Activated CD4-positive, alpha-beta T cell treated with anti-CD3 and anti-CD28 coated beads for 36 hours (primary cell): ENCODE results near the gene TMEM88. TPM values are rescaled to one million over a fixed set of nuclear protein-coding genes. Genes with fewer than 3 reads are reported as not detected.

Experiments used
- ATAC-seq: fragments of 200-7000 bp; cut with Tn5 transposase; one replicate; pipeline ENCODE4 v1.10.0; 2021; ENCODE audit warnings: mild to moderate bottlenecking, moderate library complexity
- CTCF ChIA-PET: fragments of 350-600 bp; sonication (Branson Sonifier 250); formaldehyde crosslinking; loops from one replicate; lab custom pipeline; 2021; ENCODE audit warnings: antibody characterized with exemption; lab: Charles Lee
- POLR2A ChIA-PET: fragments of 350-600 bp; sonication (Branson Sonifier 250); formaldehyde crosslinking; loops from one replicate; lab custom pipeline; 2021; ENCODE audit warnings: antibody characterized with exemption, inconsistent platforms; lab: Charles Lee
- DNase-seq: peaks from one replicate; pipeline ENCODE4 v3.0.0-alpha.2; 2020
- H3K27ac Mint-ChIP-seq: one replicate; pipeline ENCODE4 v1.8.0; 2021; ENCODE audit warnings: mixed read lengths
- H3K27me3 Mint-ChIP-seq: one replicate; pipeline ENCODE4 v1.8.0; 2021; ENCODE audit warnings: mixed read lengths
- H3K36me3 Mint-ChIP-seq: one replicate; pipeline ENCODE4 v1.8.0; 2021; ENCODE audit warnings: low read depth, mixed read lengths
- H3K4me1 Mint-ChIP-seq: one replicate; pipeline ENCODE4 v1.8.0; 2021; ENCODE audit warnings: mixed read lengths
- H3K4me3 Mint-ChIP-seq: one replicate; pipeline ENCODE4 v1.8.0; 2021; ENCODE audit warnings: mild to moderate bottlenecking, moderate library complexity, mixed read lengths
- H3K9me3 Mint-ChIP-seq: one replicate; pipeline ENCODE4 v1.8.0; 2021; ENCODE audit warnings: low read depth, mixed read lengths
- intact Hi-C, 2 experiments: fragments of 100-400 bp; cut with DNase I in 1 of 2; cut with micrococcal nuclease in 1 of 2; formaldehyde crosslinking; loops; one replicate each; pipeline versions ENCODE4 v1.14.2 to v1.15.1; 2022 to 2024; cut with DNase I, micrococcal nuclease
- total RNA-seq, 2 experiments: library from RNA; stranded (reverse); gene quantifications; one replicate each; pipeline ENCODE4 v1.2.3, GENCODE V29; 2021

Gene TMEM88
- total RNA-seq, 2 experiments from 2014 or later, result 3.5 to 5.6 TPM

DNA sequence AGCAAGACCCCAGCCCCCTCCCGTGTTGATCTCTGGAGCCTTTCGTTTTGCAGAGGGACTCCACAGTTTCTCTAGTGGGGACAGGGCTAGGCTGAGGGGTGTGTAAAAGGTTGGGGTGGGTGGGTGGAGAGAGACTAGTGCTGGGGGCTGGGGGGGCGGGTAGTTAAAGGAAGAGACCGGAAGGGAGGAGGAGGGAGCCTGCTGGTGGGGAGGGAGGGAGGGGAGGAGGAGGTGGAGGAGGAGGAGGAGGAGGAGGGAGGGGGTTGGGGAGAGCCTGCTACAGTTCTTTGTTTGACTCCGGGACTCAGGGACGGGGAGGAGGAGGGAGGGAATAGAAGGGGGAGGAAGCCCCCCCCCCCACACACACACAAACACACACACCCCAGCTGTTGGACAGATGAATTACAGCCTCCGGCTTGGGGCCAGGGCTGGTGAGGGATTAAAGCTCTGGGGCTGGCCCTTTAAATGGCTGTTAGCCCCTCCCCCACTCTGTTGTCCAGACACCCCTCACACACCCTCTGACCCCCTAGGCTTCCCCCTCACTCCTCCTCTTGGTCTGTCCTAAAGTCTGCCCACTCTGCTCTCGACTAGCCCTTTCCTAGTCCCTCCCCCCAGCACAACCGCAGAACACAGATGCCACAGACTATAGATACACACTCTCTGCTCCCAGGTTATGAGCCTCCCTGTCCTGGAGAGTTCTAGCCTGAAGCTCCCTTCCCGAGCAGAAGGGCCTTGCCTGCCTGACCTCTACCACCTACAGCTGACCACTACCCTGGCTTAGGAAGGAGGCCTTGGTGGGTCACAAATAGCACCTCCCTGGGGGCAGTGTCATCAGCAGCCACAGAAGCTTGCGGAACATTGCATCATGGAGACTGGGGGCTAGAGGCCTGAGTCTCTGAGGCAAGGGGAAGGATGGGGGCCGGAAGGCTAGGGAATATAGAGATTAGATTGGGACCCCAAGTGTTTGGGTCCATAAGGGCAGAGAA, 16.5 kb upstream of the TMEM88 start:
- ChIA-PET POLR2A (interaction anchor here (0.7 kb wide), 1 partner anchor 152 kb away, joined by 4 read pairs; no protein-coding TSS in a partner anchor), CTCF (interaction anchor here (0.6 to 1.3 kb wide), 5 partner anchors 13 to 159 kb away, joined by 3 to 5 read pairs (median 3); partner anchors contain the start of gene NAA38)
- no peak for ATAC-seq
- intact Hi-C loops, result no loop called here
- Mint-ChIP-seq H3K4me1 (peaks cover 53% of the 10 kb centered on the region), H3K4me3 (peak overlapping the region; percentile 93), H3K36me3 (peaks cover 16% of the 10 kb centered on the region), H3K27ac (peak overlapping the region; percentile 92), H3K9me3 (no peaks in the 10 kb centered on the region), H3K27me3 (no peaks in the 10 kb centered on the region)
- no peak for DNase-seq

DNA sequence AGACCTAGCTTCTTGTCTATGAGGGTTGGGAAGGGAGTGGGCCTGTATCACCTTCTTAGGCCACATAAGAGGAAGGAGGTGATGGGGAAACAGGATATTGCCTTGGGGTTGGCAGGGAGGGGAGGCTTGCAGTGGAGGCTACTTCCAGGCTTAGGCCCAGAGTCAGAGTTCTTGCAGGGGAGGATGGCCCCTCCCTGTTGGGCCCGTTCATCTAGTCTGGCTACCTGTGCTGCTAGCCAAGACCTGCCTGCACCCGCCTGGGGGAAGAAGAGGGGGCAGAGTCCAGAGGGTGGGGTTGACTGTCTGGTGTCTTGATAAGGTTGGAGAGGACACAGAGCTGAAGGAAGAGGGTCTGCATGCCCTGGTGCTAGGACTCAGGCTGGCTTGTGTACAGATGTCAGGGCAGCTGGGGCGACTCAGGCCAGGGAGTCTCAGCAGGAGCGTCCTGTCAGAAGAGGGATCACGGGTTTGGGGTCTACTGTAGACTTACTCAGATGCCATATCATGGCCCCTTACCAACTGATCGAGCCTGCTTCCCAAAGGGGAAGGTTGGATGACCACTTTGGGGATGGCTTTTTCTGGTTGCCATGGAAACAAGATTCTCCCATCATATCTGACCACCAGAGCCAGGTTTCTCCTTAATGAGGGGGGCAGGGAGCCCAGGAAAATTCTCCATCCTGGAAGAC, 15.5 kb upstream of the TMEM88 start:
- ChIA-PET CTCF (no interaction called here), POLR2A (interaction anchor here (0.6 kb wide), 1 partner anchor 542 kb away, joined by 8 read pairs; no protein-coding TSS in a partner anchor)
- intact Hi-C loops, result no loop called here
- peaks cover 50% of the 10 kb centered on the region for H3K4me1 Mint-ChIP-seq
- ATAC-seq (no peak), DNase-seq (no peak)
- H3K4me3 Mint-ChIP-seq, result peak overlapping the region; percentile 71
- H3K27me3 Mint-ChIP-seq, result no peaks in the 10 kb centered on the region
- peaks cover 18% of the 10 kb centered on the region for H3K36me3 Mint-ChIP-seq
- peak overlapping the region; percentile 92 for H3K27ac Mint-ChIP-seq
- no peaks in the 10 kb centered on the region for H3K9me3 Mint-ChIP-seq

DNA sequence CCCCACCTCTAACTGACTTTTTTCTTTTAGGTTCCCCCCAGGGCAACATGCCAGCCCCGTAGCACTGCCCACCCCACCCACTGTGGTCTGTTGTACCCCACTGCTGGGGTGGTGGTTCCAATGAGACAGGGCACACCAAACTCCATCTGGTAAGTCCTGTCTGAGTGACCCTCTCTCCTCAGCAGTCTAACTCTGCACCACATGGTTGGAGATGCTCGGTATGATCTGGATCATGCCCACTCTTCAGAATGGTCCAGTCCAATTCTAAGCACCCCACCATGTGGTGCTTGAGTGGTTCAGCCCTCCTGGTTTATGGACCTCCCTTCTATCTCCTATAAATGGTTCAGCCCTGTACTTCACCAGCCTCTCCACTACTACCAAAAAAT, 15.0 kb upstream of the TMEM88 start:
- Mint-ChIP-seq H3K27ac (peak overlapping the region; percentile 92), H3K27me3 (no peaks in the 10 kb centered on the region), H3K36me3 (peaks cover 18% of the 10 kb centered on the region), H3K4me3 (peak overlapping the region; percentile 97), H3K4me1 (peaks cover 50% of the 10 kb centered on the region), H3K9me3 (no peaks in the 10 kb centered on the region)
- POLR2A ChIA-PET, result interaction anchor here (0.6 kb wide), 1 partner anchor 542 kb away, joined by 8 read pairs; no protein-coding TSS in a partner anchor
- DNase-seq, result no peak
- ATAC-seq, result no peak
- CTCF ChIA-PET, result no interaction called here
- intact Hi-C loops, result loop anchor here (5.0 to 10.0 kb wide), 11 partner anchors 153 to 795 kb away; partner anchors contain the start of genes CTDNEP1 (in 1 of the 2), ELP5 (in 1 of the 2), KCTD11 (in 1 of the 2) and NDEL1 (in 1 of the 2)

DNA sequence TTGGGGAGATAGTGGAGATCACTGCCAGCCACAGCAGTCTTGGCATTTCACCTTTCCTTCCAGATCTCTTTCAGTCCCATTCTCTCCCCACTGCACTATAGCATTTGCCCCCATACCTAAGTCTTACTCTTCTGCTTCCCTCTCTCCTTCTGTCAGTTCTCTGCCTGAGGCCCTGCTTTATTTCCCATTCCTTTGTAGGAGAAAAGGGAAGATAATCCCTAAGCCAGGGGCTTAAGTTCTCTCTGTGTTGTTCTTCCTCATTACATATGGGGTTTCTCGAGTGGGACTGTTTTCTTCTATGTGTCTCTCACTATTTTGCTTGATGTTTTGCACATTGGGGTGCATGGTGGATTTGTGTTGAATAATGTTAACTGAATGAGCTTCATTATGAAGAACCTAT, 14.4 kb upstream of the TMEM88 start:
- peak overlapping the region; percentile 97 for H3K4me3 Mint-ChIP-seq
- DNase-seq (no peak), ATAC-seq (no peak)
- no peaks in the 10 kb centered on the region for H3K9me3 Mint-ChIP-seq
- no peaks in the 10 kb centered on the region for H3K27me3 Mint-ChIP-seq
- intact Hi-C loops, result loop anchor here (5.0 to 10.0 kb wide), 11 partner anchors 153 to 796 kb away; partner anchors contain the start of genes CTDNEP1 (in 1 of the 2), ELP5 (in 1 of the 2), KCTD11 (in 1 of the 2) and NDEL1 (in 1 of the 2)
- peak overlapping the region; percentile 92 for H3K27ac Mint-ChIP-seq
- H3K4me1 Mint-ChIP-seq, result peaks cover 50% of the 10 kb centered on the region
- ChIA-PET POLR2A (no interaction called here), CTCF (interaction anchor here (1.2 to 1.3 kb wide), 4 partner anchors 17 to 201 kb away, joined by 3 to 7 read pairs (median 3); partner anchors contain the start of genes CYB5D1, NAA38 and RNF227)
- peaks cover 18% of the 10 kb centered on the region for H3K36me3 Mint-ChIP-seq

DNA sequence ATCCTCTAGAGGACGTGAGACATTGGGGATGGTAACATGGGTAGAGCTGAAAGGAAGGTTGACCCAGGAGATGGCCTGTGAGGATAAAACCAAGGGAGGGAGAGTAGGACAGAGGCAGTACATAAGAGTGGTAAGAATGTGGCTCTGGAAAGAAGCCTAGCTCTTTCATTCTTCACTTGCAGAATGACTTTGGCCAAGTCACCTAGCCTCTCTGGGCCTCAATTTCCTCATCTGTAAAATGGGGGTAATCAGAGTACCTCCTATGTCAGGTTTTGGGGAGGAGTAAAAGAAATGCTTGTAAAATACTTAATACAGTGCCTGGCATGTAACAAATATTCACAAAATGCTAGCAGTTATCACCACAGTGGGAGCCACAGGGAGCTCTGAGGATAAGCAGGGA, 14.0 kb upstream of the TMEM88 start:
- H3K4me3 Mint-ChIP-seq, result peak overlapping the region; percentile 97
- DNase-seq (no peak), ATAC-seq (no peak)
- POLR2A ChIA-PET, result interaction anchor here (1.1 kb wide), 1 partner anchor 16 kb away, joined by 4 read pairs; the partner anchor contains the start of gene NAA38
- intact Hi-C loops, result loop anchor here (5.0 to 10.0 kb wide), 11 partner anchors 154 to 796 kb away; partner anchors contain the start of genes CTDNEP1 (in 1 of the 2), ELP5 (in 1 of the 2), KCTD11 (in 1 of the 2) and NDEL1 (in 1 of the 2)
- peak overlapping the region; percentile 92 for H3K27ac Mint-ChIP-seq
- H3K36me3 Mint-ChIP-seq, result peaks cover 21% of the 10 kb centered on the region
- no peaks in the 10 kb centered on the region for H3K9me3 Mint-ChIP-seq
- H3K27me3 Mint-ChIP-seq, result no peaks in the 10 kb centered on the region
- peaks cover 53% of the 10 kb centered on the region for H3K4me1 Mint-ChIP-seq
- CTCF ChIA-PET, result interaction anchor here (1.2 to 1.3 kb wide), 4 partner anchors 17 to 200 kb away, joined by 3 to 7 read pairs (median 3); partner anchors contain the start of genes CYB5D1, NAA38 and RNF227

DNA sequence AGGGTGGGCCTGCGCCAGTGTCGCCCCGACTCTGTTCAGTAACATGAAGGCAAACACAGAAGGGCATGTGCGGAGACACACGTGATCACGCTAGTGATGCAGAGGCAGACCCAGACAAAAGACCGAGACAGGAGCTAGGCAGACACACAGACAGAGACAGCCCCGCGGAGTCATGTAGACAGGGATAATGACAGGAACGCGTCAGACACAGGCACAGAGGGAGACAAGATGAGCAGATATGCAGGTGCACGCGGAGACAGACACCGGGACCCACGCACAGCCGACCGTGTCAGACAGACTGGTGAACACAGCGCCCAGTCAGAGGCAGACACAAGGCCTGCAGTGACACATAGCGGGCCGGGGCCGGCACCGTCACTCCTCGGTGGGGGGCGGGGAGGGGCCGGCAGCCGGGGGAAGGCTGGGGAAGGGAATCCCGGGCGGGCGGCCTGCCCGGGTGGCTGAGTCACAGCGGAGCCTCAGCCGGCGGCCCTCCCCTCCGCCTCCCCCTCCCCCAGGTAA, 13.4 kb upstream of the TMEM88 start:
- ChIA-PET CTCF (interaction anchor here (0.6 to 1.7 kb wide), 6 partner anchors 10 to 356 kb away, joined by 3 to 8 read pairs (median 3); partner anchors contain the start of genes CYB5D1, NAA38 and RNF227), POLR2A (interaction anchor here (1.1 kb wide), 1 partner anchor 16 kb away, joined by 4 read pairs; the partner anchor contains the start of gene NAA38)
- peak; percentile 97 for DNase-seq
- H3K9me3 Mint-ChIP-seq, result no peaks in the 10 kb centered on the region
- no peaks in the 10 kb centered on the region for H3K27me3 Mint-ChIP-seq
- H3K36me3 Mint-ChIP-seq, result peaks cover 23% of the 10 kb centered on the region
- H3K4me1 Mint-ChIP-seq, result peaks cover 55% of the 10 kb centered on the region
- H3K4me3 Mint-ChIP-seq, result peak overlapping the region; percentile 97
- peak overlapping the region; percentile 96 for H3K27ac Mint-ChIP-seq
- peak; percentile 49 for ATAC-seq
- intact Hi-C loops, result loop anchor here (5.0 to 10.0 kb wide), 11 partner anchors 154 to 797 kb away; partner anchors contain the start of genes CTDNEP1 (in 1 of the 2), ELP5 (in 1 of the 2), KCTD11 (in 1 of the 2) and NDEL1 (in 1 of the 2)

DNA sequence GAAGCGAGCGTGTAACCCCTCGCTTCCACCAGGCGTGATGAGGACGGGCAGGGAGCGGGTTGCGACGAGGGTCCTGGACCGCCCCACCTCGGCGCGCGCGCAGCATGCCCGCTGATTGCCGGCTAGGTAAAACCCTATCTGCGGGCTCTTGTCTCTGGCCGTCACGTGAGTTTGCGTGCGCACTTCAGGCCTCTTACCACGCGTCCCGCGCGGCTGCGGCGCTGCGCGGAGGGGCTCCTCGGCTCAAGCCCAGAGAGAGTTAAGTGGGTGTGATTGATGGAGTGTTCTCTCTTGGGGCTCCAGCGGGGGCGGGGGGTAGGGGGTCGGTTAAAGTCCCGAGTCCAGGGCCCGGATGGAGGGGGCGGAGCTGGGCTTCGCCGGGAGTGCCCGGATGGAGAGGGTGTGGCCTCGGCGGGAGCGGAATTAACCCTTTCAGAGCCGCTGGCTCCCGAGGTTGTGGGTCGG, 12.9 kb upstream of the TMEM88 start:
- H3K27me3 Mint-ChIP-seq, result no peaks in the 10 kb centered on the region

DNA sequence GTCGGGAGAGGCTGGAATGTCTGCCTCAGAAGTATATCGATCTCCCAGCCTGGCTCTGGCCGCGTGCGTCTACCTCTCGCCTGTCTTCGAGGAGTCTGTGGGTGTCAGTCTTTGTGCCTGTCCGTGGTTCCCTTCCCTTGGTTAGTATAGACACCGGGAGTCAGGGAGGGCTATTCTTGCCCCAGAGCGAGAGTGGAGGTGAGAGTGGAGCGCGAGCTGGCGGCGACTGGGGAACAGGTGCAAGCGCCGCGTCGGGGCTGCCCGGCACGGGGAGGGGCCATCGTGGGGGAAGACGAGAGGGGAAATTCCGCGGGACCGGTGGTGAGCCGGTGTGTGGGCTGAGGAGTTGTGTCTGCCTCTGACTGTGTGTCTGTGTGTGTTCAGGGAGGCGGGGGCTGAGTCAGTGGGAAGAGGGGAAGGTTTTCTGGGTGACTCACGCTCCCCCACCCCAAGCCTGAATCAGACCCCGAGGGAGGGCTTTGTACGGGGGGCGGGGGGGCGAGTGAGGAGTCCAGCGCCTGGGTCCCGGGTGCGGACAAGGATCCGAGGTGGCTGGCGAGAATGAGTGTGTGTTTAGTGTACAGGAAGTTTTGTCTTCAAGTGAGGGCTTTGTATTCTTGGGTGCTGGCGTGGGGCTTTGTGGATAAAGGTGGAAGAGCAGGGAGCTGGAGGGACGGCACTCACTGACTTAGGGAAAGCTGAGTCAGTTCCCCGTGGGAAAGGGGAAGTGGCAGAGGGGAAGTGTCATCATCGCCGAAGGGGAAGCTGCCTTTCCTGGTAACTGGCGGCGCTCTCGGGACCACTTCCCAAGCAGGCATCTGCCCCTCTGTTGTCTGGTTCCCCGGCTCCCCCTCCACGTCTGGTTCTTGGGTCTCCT, 12.2 kb upstream of the TMEM88 start:
- intact Hi-C loops, result loop anchor here (1.0 to 10.0 kb wide), 23 partner anchors 9 to 828 kb away; partner anchors contain the start of genes POLR2A (in 2 of the 2), WRAP53 (in 2 of the 2), CTC1 (in 1 of the 2) and CTDNEP1 (in 1 of the 2)
- ATAC-seq (peak; percentile 35), DNase-seq (peak; percentile 97)
- H3K4me1 Mint-ChIP-seq, result peaks cover 49% of the 10 kb centered on the region
- ChIA-PET POLR2A (interaction anchor here (0.5 to 1.1 kb wide), 3 partner anchors 157 to 401 kb away, joined by 3 to 6 read pairs (median 3); no protein-coding TSS in a partner anchor), CTCF (interaction anchor here (0.5 to 1.7 kb wide), 4 partner anchors 9 to 295 kb away, joined by 3 to 8 read pairs (median 3); no protein-coding TSS in a partner anchor)
- H3K9me3 Mint-ChIP-seq, result no peaks in the 10 kb centered on the region
- no peaks in the 10 kb centered on the region for H3K27me3 Mint-ChIP-seq
- H3K4me3 Mint-ChIP-seq, result peak overlapping the region; percentile 97
- H3K27ac Mint-ChIP-seq, result peak overlapping the region; percentile 96
- H3K36me3 Mint-ChIP-seq, result peaks cover 32% of the 10 kb centered on the region

More for the DNA sequence above, 12.9 kb upstream of the TMEM88 start:
- peaks cover 26% of the 10 kb centered on the region for H3K36me3 Mint-ChIP-seq
- peaks cover 53% of the 10 kb centered on the region for H3K4me1 Mint-ChIP-seq
- DNase-seq, result peak; percentile 90
- H3K9me3 Mint-ChIP-seq, result no peaks in the 10 kb centered on the region
- intact Hi-C loops, result loop anchor here (1.0 to 10.0 kb wide), 21 partner anchors 154 to 827 kb away; partner anchors contain the start of genes POLR2A (in 2 of the 2), WRAP53 (in 2 of the 2), CTC1 (in 1 of the 2) and CTDNEP1 (in 1 of the 2)
- POLR2A ChIA-PET, result interaction anchor here (0.8 to 1.1 kb wide), 3 partner anchors 15 to 401 kb away, joined by 3 to 4 read pairs (median 3); partner anchors contain the start of gene NAA38
- peak overlapping the region; percentile 96 for H3K27ac Mint-ChIP-seq
- H3K4me3 Mint-ChIP-seq, result peak overlapping the region; percentile 97
- CTCF ChIA-PET, result interaction anchor here (0.5 to 1.7 kb wide), 5 partner anchors 10 to 357 kb away, joined by 3 to 8 read pairs (median 3); partner anchors contain the start of gene RNF227
- peak; percentile 4 for ATAC-seq

DNA sequence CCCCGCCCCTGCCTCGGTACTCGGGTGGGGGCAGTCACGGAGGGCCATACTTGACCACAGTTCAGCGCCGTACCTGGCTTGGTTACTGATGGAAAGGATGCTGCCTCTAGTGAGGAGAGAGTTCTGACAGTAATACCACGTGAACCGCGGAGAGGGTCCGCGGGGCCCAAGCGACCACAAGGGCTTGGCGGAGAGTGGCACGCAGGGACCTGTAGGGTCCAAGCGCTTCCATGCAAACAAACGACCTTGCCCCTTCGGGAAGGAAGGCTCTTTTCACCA, 11.7 kb upstream of the TMEM88 start:
- no peaks in the 10 kb centered on the region for H3K9me3 Mint-ChIP-seq
- H3K4me1 Mint-ChIP-seq, result peaks cover 49% of the 10 kb centered on the region
- ChIA-PET CTCF (interaction anchor here (1.1 kb wide), 2 partner anchors 276 to 294 kb away, joined by 3 read pairs; no protein-coding TSS in a partner anchor), POLR2A (interaction anchor here (1.1 kb wide), 1 partner anchor 402 kb away, joined by 3 read pairs; no protein-coding TSS in a partner anchor)
- peak overlapping the region; percentile 97 for H3K4me3 Mint-ChIP-seq
- ATAC-seq (no peak), DNase-seq (peak; percentile 74)
- intact Hi-C loops, result loop anchor here (1.0 to 10.0 kb wide), 19 partner anchors 8 to 828 kb away; partner anchors contain the start of genes CTDNEP1 (in 1 of the 2), EIF5A (in 1 of the 2), ELP5 (in 1 of the 2) and KCTD11 (in 1 of the 2)
- H3K27ac Mint-ChIP-seq, result peak overlapping the region; percentile 96
- H3K36me3 Mint-ChIP-seq, result peaks cover 35% of the 10 kb centered on the region
- no peaks in the 10 kb centered on the region for H3K27me3 Mint-ChIP-seq
